B cell (primary cell): ENCODE results near the gene COPS7B. TPM values are rescaled to one million over a fixed set of nuclear protein-coding genes. Genes with fewer than 3 reads are reported as not detected.

Experiments used
- ATAC-seq: fragments of 200-7000 bp; cut with Tn5 transposase; one replicate; pipeline ENCODE4 v1.10.0; 2021; ENCODE audit warnings: low read depth, mild to moderate bottlenecking, moderate number of reproducible peaks, moderate library complexity
- CTCF ChIA-PET: fragments of 350-600 bp; sonication (Branson Sonifier 250); formaldehyde crosslinking; loops from one replicate; lab custom pipeline; 2021; ENCODE audit warnings: antibody characterized with exemption, inconsistent platforms; lab: Charles Lee
- POLR2A ChIA-PET: fragments of 350-600 bp; sonication (Branson Sonifier 250); formaldehyde crosslinking; loops from one replicate; lab custom pipeline; 2021; ENCODE audit warnings: antibody characterized with exemption; lab: Charles Lee
- DNase-seq: peaks from one replicate; pipeline ENCODE4 v3.0.0; 2013
- H2AFZ ChIP-seq: 2 replicates; pipeline ENCODE4 v1.6.1; 2012; ENCODE audit warnings: mild to moderate bottlenecking, low read depth, low read length; ENCODE audit not compliant: insufficient read depth, poor library complexity, severe bottlenecking
- H3K27ac ChIP-seq, 2 donors: 1 replicate in 1 of 2; 2 replicates in 1 of 2; pipeline ENCODE4 v1.5.1; 2012 to 2013; ENCODE audit warnings: low read length in 2 of 2, mild to moderate bottlenecking in 2 of 2, moderate library complexity in 1 of 2
- H3K27me3 ChIP-seq, 4 experiments: fragments of 200-600 bp in 1 of 4; sonication (generic) in 1 of 4; replicated peaks in 1 of 4; 1 replicate in 2 of 4; 2 replicates in 2 of 4; pipeline versions ENCODE4 v1.6.1 to v1.7.0; 2013 to 2016; ENCODE audit warnings: low read length in 3 of 4, mild to moderate bottlenecking in 2 of 4, mixed read lengths in 1 of 4, moderate library complexity in 1 of 4; ENCODE audit not compliant: insufficient read depth in 4 of 4, control insufficient read depth in 3 of 4; ENCODE audit errors: control extremely low read depth in 1 of 4
- H3K36me3 ChIP-seq, 2 experiments: replicated peaks in 1 of 2; 1 replicate in 1 of 2; 2 replicates in 1 of 2; pipeline versions ENCODE4 v1.6.1 to v1.7.1; 2013; ENCODE audit warnings: low read length in 1 of 2; ENCODE audit not compliant: insufficient read depth in 2 of 2, control insufficient read depth in 1 of 2; ENCODE audit errors: control extremely low read depth in 1 of 2, extremely low read depth in 1 of 2
- H3K4me1 ChIP-seq, 2 donors: fragments of 200-600 bp in 1 of 2; sonication (generic) in 1 of 2; 1 replicate in 1 of 2; 2 replicates in 1 of 2; pipeline versions ENCODE4 v1.5.1 to v1.6.1; 2013 to 2017; ENCODE audit warnings: low read length in 2 of 2; ENCODE audit not compliant: control insufficient read depth in 2 of 2, insufficient read depth in 2 of 2
- H3K4me2 ChIP-seq: replicated peaks from 2 replicates; pipeline ENCODE3; 2012; ENCODE audit warnings: mild to moderate bottlenecking, low read depth, low read length; ENCODE audit not compliant: poor library complexity, severe bottlenecking
- H3K4me3 ChIP-seq, 5 experiments: fragments of 200-600 bp in 1 of 5; sonication (generic) in 1 of 5; 1 replicate in 3 of 5; 2 replicates in 2 of 5; pipeline versions ENCODE4 v1.5.1 to v1.7.0; 2011 to 2016; ENCODE audit warnings: low read length in 4 of 5, mild to moderate bottlenecking in 4 of 5, low read depth in 2 of 5, control low read depth in 1 of 5, moderate library complexity in 1 of 5; ENCODE audit not compliant: insufficient read depth in 1 of 5; ENCODE audit errors: control extremely low read depth in 1 of 5, extremely low read depth in 1 of 5
- H3K79me2 ChIP-seq: fragments of 200-600 bp; sonication (generic); one replicate; pipeline ENCODE4 v1.6.0; 2016; ENCODE audit warnings: low read length; ENCODE audit not compliant: control insufficient read depth, insufficient read depth
- H3K9ac ChIP-seq: fragments of 200-600 bp; sonication (generic); 2 replicates; pipeline ENCODE4 v1.6.1; 2017; ENCODE audit warnings: mild to moderate bottlenecking, low read length, moderate library complexity
- H3K9me3 ChIP-seq, 3 donors: one replicate each; pipeline versions ENCODE4 v1.6.1 to v1.7.1; 2013; ENCODE audit warnings: low read length in 2 of 3; ENCODE audit not compliant: control insufficient read depth in 2 of 3, insufficient read depth in 1 of 3; ENCODE audit errors: control extremely low read depth in 1 of 3
- H4K20me1 ChIP-seq: 2 replicates; pipeline ENCODE4 v1.6.0; 2012; ENCODE audit warnings: mild to moderate bottlenecking, low read length; ENCODE audit not compliant: insufficient read depth, control insufficient read depth, poor library complexity, severe bottlenecking
- H3K27ac Mint-ChIP-seq: one replicate; pipeline ENCODE4 v1.8.0; 2021; ENCODE audit warnings: mixed read lengths
- H3K27me3 Mint-ChIP-seq: one replicate; pipeline ENCODE4 v1.8.0; 2021; ENCODE audit warnings: mixed read lengths
- H3K4me1 Mint-ChIP-seq: one replicate; pipeline ENCODE4 v1.8.0; 2021; ENCODE audit warnings: mixed read lengths
- H3K4me3 Mint-ChIP-seq: one replicate; pipeline ENCODE4 v1.8.0; 2021; ENCODE audit warnings: mixed read lengths
- H3K9me3 Mint-ChIP-seq: one replicate; pipeline ENCODE4 v1.8.0; 2022; ENCODE audit warnings: mixed read lengths; ENCODE audit not compliant: insufficient read depth
- EZH2 ChIP-seq: IDR thresholded peaks from 2 replicates; pipeline ENCODE4 v1.6.1; 2012; ENCODE audit warnings: borderline replicate concordance, low read depth, mild to moderate bottlenecking, moderate library complexity, low read length; ENCODE audit not compliant: insufficient read depth, poor library complexity, severe bottlenecking
- WGBS: methylation state at CpG from one replicate; pipeline ENCODE4 v1.1.5; 2013; ENCODE audit warnings: missing lambda C conversion rate; ENCODE audit not compliant: insufficient coverage; 5-methylcytosine and 5-hydroxymethylcytosine counted together
- intact Hi-C: fragments of 100-400 bp; cut with micrococcal nuclease; formaldehyde crosslinking; loops from one replicate; pipeline ENCODE4 v1.10.0; 2022
- polyA plus RNA-seq: library from polyadenylated mRNA; depleted of rRNA; stranded (reverse); fragments of >200 nt; gene quantifications from 2 replicates; pipeline ENCODE4 v1.2.3, GENCODE V29; 2012
- total RNA-seq, 2 donors: library from RNA; stranded (reverse); fragments of 120-200 nt in 1 of 2; gene quantifications; 1 replicate in 1 of 2; 2 replicates in 1 of 2; pipeline versions ENCODE4 v1.2.3 to v1.2.4, GENCODE V29; 2013 to 2022
- TF ChIP-seq, protein P1 (sequence below): fragments of 200-600 bp; IDR thresholded peaks from one replicate; pipeline ENCODE4 v1.8.0; 2022; ENCODE audit warnings: antibody characterized with exemption, mild to moderate bottlenecking

COPS7B gene
- total and polyA plus RNA-seq, 2 donors (not counting 1 experiment from before 2014, with no cell fraction given): 52.7 to 70.8 TPM

DNA sequence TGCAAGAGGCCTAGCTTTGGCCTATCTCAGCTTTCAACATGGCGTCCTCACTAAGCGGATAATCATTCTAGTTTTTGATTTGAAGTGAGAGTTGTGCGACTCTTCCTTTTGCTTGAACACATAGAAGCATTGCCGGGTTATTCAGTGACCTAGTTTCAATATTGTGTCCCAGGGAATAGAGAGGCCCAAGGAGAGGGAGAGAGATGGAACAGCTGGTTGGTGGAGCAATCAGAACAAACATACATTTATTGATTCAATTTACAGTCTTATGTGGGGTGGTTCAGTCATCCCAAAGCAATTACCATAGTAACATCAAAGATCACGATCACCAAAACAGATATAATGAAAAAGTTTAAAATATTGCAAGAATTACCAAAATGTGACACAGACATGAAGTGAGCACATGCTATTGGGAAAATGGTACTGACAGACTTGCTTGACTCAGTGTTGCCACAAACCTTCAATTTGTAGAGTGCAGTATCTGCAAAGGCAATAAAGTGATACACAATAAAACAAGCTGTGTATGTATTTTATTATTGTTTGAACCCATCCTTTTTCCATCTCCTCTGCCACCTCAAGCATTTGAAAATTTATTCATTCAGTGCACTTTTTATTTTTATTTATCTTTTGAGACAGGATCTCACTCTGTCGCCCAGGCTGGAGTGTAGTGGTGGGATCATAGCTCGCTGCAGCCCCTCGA lies 30.2 kb downstream of the COPS7B start:
- no peak overlapping the region for H3K4me2 ChIP-seq
- no peak overlapping the region for H3K27ac Mint-ChIP-seq

DNA sequence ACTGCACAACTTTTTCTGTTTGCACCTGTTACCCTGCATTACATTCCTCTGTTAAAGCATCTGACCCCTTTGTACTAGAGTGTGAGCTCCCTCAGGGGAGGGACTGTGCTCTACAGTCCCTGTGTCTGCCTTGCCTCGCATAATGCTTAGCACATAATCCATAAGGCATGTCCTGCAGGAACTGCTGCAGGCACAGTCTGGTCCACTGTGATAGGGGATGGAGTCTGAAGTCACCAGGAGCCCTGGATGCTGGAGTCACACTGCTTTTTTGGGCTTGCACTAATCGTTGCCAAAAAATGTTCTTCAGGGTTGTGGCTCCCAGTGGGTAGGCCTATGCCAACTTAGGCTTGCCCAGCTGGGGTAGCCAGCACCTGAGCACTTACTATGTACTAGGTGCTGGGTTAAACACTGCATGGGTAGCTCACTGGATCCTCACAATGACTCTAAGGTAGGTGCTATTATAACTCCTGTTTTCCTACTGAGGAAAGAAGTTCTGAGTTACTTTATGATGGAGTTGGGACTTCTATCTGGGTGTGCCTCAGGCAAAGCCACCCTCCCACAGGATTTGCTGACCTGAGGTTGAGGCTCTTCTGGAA lies 33.3 kb downstream of the COPS7B start:
- no peaks in the 10 kb centered on the region for H3K27me3 Mint-ChIP-seq
- no peaks in the 10 kb centered on the region for H4K20me1 ChIP-seq
- TF ChIP-seq EZH2: no peak
- TF ChIP-seq, protein P1, sequence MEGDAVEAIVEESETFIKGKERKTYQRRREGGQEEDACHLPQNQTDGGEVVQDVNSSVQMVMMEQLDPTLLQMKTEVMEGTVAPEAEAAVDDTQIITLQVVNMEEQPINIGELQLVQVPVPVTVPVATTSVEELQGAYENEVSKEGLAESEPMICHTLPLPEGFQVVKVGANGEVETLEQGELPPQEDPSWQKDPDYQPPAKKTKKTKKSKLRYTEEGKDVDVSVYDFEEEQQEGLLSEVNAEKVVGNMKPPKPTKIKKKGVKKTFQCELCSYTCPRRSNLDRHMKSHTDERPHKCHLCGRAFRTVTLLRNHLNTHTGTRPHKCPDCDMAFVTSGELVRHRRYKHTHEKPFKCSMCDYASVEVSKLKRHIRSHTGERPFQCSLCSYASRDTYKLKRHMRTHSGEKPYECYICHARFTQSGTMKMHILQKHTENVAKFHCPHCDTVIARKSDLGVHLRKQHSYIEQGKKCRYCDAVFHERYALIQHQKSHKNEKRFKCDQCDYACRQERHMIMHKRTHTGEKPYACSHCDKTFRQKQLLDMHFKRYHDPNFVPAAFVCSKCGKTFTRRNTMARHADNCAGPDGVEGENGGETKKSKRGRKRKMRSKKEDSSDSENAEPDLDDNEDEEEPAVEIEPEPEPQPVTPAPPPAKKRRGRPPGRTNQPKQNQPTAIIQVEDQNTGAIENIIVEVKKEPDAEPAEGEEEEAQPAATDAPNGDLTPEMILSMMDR: no peak
- intact Hi-C loops: no loop called here
- H3K4me1 Mint-ChIP-seq: no peaks in the 10 kb centered on the region
- H3K9ac ChIP-seq: no peak overlapping the region
- H2AFZ ChIP-seq: no peak overlapping the region
- 80% methylated on average over 2 of the region's 2 CpGs for WGBS
- ATAC-seq: no peak
- no peaks in the 10 kb centered on the region for H3K79me2 ChIP-seq
- H3K27me3 ChIP-seq: no peaks in the 10 kb centered on the region
- H3K27ac Mint-ChIP-seq: no peak overlapping the region
- CTCF ChIA-PET: no interaction called here
- H3K36me3 ChIP-seq: no peaks in the 10 kb centered on the region
- no peaks in the 10 kb centered on the region for H3K4me1 ChIP-seq
- H3K27ac ChIP-seq: no peak overlapping the region
- H3K4me3 ChIP-seq: no peak overlapping the region
- peak; percentile 0 for DNase-seq
- H3K4me3 Mint-ChIP-seq: no peak overlapping the region
- POLR2A ChIA-PET: no interaction called here
- H3K9me3 Mint-ChIP-seq: no peaks in the 10 kb centered on the region
- no peak overlapping the region for H3K4me2 ChIP-seq
- H3K9me3 ChIP-seq: peaks cover 0 to 6% (median 0%) of the 10 kb centered on the region in 3 donors

More for the DNA sequence above, 30.2 kb downstream of the COPS7B start:
- Mint-ChIP-seq H3K4me1 (no peaks in the 10 kb centered on the region), H3K9me3 (no peaks in the 10 kb centered on the region), H3K4me3 (no peak overlapping the region), H3K27me3 (no peaks in the 10 kb centered on the region)
- Histone ChIP-seq H2AFZ (no peak overlapping the region), H4K20me1 (no peaks in the 10 kb centered on the region), H3K4me1 (no peaks in the 10 kb centered on the region), H3K27ac (no peak overlapping the region), H3K9me3 (no peaks in the 10 kb centered on the region), H3K79me2 (no peaks in the 10 kb centered on the region), H3K4me3 (no peak overlapping the region), H3K36me3 (peaks cover 0 to 3% of the 10 kb centered on the region in 2 experiments), H3K9ac (no peak overlapping the region), H3K27me3 (no peaks in the 10 kb centered on the region)
- WGBS: 70% methylated on average over 2 of the region's 8 CpGs
- TF ChIP-seq EZH2: no peak
- TF ChIP-seq, protein P1: no peak
- POLR2A ChIA-PET: no interaction called here
- DNase-seq (no peak), ATAC-seq (no peak)
- CTCF ChIA-PET: interaction anchor here (1.2 to 1.4 kb wide), 2 partner anchors 36 to 85 kb away, joined by 4 read pairs; no protein-coding TSS in a partner anchor
- intact Hi-C loops: no loop called here
